ENCODE results near the gene HIVEP3. TPM values are rescaled to one million over a fixed set of nuclear protein-coding genes. Genes with fewer than 3 reads are reported as not detected.

The HIVEP3 gene
- total RNA-seq, 6 experiments from 2014 or later = 1.4 to 3.9 (median 2.2) TPM

- no peak overlapping the region for H3K27ac ChIP-seq
- H3K9me3 ChIP-seq = no peaks in the 10 kb centered on the region
- TF ChIP-seq POLR2A (IDR thresholded peaks at IDR 0.05) = no peak
- TF ChIP-seq CTCF (IDR thresholded peaks at IDR 0.05) = no peak
- intact Hi-C loops (cut with DNase I) = no loop called here
- H3K36me3 ChIP-seq = no peaks in the 10 kb centered on the region
- 73% methylated on average over 3 of the region's 4 CpGs for WGBS (ENCODE audit: insufficient coverage, low coverage, low lambda C conversion rate, missing lambda C conversion rate)
- H3K4me1 ChIP-seq = no peaks in the 10 kb centered on the region
- H3K27me3 ChIP-seq = no peaks in the 10 kb centered on the region
- no peak for ATAC-seq
- no peak for DNase-seq
- no peak overlapping the region for H3K4me3 ChIP-seq
Observed at GRCh38 chr1:41849211-41849759, 69.4 kb downstream of the HIVEP3 start.

GRCh38 chr1:41848216-41848952 is 70.3 kb downstream of the HIVEP3 start:
- Histone ChIP-seq H3K36me3 (no peaks in the 10 kb centered on the region), H3K4me1 (no peaks in the 10 kb centered on the region), H3K4me3 (no peak overlapping the region), H3K9me3 (no peaks in the 10 kb centered on the region), H3K27ac (no peak overlapping the region), H3K27me3 (no peaks in the 10 kb centered on the region)
- DNase-seq (no peak), ATAC-seq (no peak)
- intact Hi-C loops (cut with DNase I) = no loop called here
- TF ChIP-seq CTCF (IDR thresholded peaks at IDR 0.05) (no peak), POLR2A (IDR thresholded peaks at IDR 0.05) (no peak)
- WGBS (ENCODE audit: insufficient coverage, low coverage, low lambda C conversion rate, missing lambda C conversion rate) = 72% methylated on average over 2 of the region's 7 CpGs

- no peaks in the 10 kb centered on the region for H3K9me3 ChIP-seq
- ATAC-seq (no peak), DNase-seq (no peak)
- intact Hi-C loops (cut with DNase I) = no loop called here
- no peaks in the 10 kb centered on the region for H3K4me1 ChIP-seq
- no peaks in the 10 kb centered on the region for H3K27me3 ChIP-seq
- no peaks in the 10 kb centered on the region for H3K36me3 ChIP-seq
- no peak overlapping the region for H3K27ac ChIP-seq
- no peak overlapping the region for H3K4me3 ChIP-seq
- WGBS (ENCODE audit: insufficient coverage, low coverage, low lambda C conversion rate, missing lambda C conversion rate) = 71% methylated on average over 1 of the region's 2 CpGs
- TF ChIP-seq POLR2A (IDR thresholded peaks at IDR 0.05) (no peak), CTCF (IDR thresholded peaks at IDR 0.05) (no peak)
Observed at GRCh38 chr1:41847733-41848132, 71.0 kb downstream of the HIVEP3 start.

- Histone ChIP-seq H3K36me3 (no peaks in the 10 kb centered on the region), H3K27ac (no peak overlapping the region), H3K4me1 (no peaks in the 10 kb centered on the region), H3K9me3 (no peaks in the 10 kb centered on the region), H3K27me3 (no peaks in the 10 kb centered on the region), H3K4me3 (no peak overlapping the region)
- no peak for TF ChIP-seq POLR2A (IDR thresholded peaks at IDR 0.05)
- TF ChIP-seq CTCF (IDR thresholded peaks at IDR 0.05) = no peak
- 69% methylated on average over 3 of the region's 3 CpGs for WGBS (ENCODE audit: insufficient coverage, low coverage, low lambda C conversion rate, missing lambda C conversion rate)
- intact Hi-C loops (cut with DNase I) = no loop called here
- DNase-seq = no peak
- ATAC-seq = no peak
Observed at GRCh38 chr1:41846625-41847405, 71.9 kb downstream of the HIVEP3 start.

Measured in right lobe of liver (tissue), 6 donors.